AG04449 (cell line): Measurements from ENCODE around the gene UBE2J1.

ENCODE experiments used
- CTCF ChIA-PET: fragments of 350-600 bp; formaldehyde crosslinking; extraction: SDS; loops from one replicate; lab custom pipeline; 2021; ENCODE audit warnings: antibody characterized with exemption; lab: Yijun Ruan, JAX
- POLR2A ChIA-PET: fragments of 400-600, 350-600 bp; formaldehyde crosslinking; extraction: SDS; loops from one replicate; lab custom pipeline; 2020; ENCODE audit warnings: antibody characterized with exemption, inconsistent platforms; lab: Yijun Ruan, JAX
- DNase-seq: peaks from one replicate; pipeline ENCODE4 v3.0.0-alpha.2; 2010; ENCODE audit warnings: low read depth, low spot score
- H3K4me3 ChIP-seq: 2 replicates; pipeline ENCODE4 v1.5.1; 2011; ENCODE audit warnings: low read depth, mild to moderate bottlenecking, control low read depth, low read length
- TF ChIP-seq, protein P1 (sequence below): IDR thresholded peaks from one replicate; pipeline ENCODE4 v1.5.1; 2011; ENCODE audit warnings: mild to moderate bottlenecking, moderate library complexity, low read length, control low read depth, inconsistent platforms; ENCODE audit not compliant: insufficient read depth; ENCODE audit errors: missing control alignments

UBE2J1 gene

GRCh38 chr6:89278956-89279355 lies 73.6 kb downstream of the UBE2J1 start:
- H3K4me3 ChIP-seq, result no peak overlapping the region
- ChIA-PET CTCF (no interaction called here), POLR2A (no interaction called here)
- TF ChIP-seq, protein P1, sequence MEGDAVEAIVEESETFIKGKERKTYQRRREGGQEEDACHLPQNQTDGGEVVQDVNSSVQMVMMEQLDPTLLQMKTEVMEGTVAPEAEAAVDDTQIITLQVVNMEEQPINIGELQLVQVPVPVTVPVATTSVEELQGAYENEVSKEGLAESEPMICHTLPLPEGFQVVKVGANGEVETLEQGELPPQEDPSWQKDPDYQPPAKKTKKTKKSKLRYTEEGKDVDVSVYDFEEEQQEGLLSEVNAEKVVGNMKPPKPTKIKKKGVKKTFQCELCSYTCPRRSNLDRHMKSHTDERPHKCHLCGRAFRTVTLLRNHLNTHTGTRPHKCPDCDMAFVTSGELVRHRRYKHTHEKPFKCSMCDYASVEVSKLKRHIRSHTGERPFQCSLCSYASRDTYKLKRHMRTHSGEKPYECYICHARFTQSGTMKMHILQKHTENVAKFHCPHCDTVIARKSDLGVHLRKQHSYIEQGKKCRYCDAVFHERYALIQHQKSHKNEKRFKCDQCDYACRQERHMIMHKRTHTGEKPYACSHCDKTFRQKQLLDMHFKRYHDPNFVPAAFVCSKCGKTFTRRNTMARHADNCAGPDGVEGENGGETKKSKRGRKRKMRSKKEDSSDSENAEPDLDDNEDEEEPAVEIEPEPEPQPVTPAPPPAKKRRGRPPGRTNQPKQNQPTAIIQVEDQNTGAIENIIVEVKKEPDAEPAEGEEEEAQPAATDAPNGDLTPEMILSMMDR, result no peak
- DNase-seq, result no peak
